ENCODE data around the gene ZSCAN21.
"Not testable (repeated sequence)": the region's sequence is repeated elsewhere in the genome, so short reads cannot be mapped to it uniquely, and the experiment has no call there.

ZSCAN21 gene

GRCh38 chr7:100011516-100011915 lies 38.1 kb upstream of the ZSCAN21 start:
- TF ChIP-seq CTCF (IDR thresholded peaks at IDR 0.05; ENCODE audit: insufficient read depth, low read depth, low read length, missing control alignments), result no peak

GRCh38 chr7:100012385-100013327 lies 36.9 kb upstream of the ZSCAN21 start:
- peak; percentile 81 for DNase-seq (ENCODE audit: low read depth)
- not testable (repeated sequence) for H3K4me3 ChIP-seq (ENCODE audit: low read length)

More at GRCh38 chr7:100011516-100011915, 38.1 kb upstream of the ZSCAN21 start:
- no peak for DNase-seq (ENCODE audit: low read depth)
- no peak overlapping the region for H3K4me3 ChIP-seq (ENCODE audit: low read length)

GRCh38 chr7:100013328-100013676 lies 36.3 kb upstream of the ZSCAN21 start:
- no peak overlapping the region for H3K4me3 ChIP-seq (ENCODE audit: low read length)
- peak; percentile 78 for DNase-seq (ENCODE audit: low read depth)
- TF ChIP-seq CTCF (IDR thresholded peaks at IDR 0.05; ENCODE audit: insufficient read depth, low read depth, low read length, missing control alignments), result no peak

GRCh38 chr7:100015232-100016214 lies 34.1 kb upstream of the ZSCAN21 start, which contains the start of gene ZKSCAN1:
Gene ZKSCAN1, plus strand, starts transcription at chr7:100015596. Its CDS starts 7,911 bp downstream, at chr7:100023507.
- peak within 1 kb of the TSS; percentile 98 for H3K4me3 ChIP-seq (ENCODE audit: low read length)
- no peak for TF ChIP-seq CTCF (IDR thresholded peaks at IDR 0.05; ENCODE audit: insufficient read depth, low read depth, low read length, missing control alignments)
- DNase-seq (ENCODE audit: low read depth), result peak; percentile 94

- peak overlapping the region; percentile 98 for H3K4me3 ChIP-seq (ENCODE audit: low read length)
- no peak for TF ChIP-seq CTCF (IDR thresholded peaks at IDR 0.05; ENCODE audit: insufficient read depth, low read depth, low read length, missing control alignments)
- DNase-seq (ENCODE audit: low read depth), result no peak
These were observed 33.2 kb upstream of the ZSCAN21 start for GRCh38 chr7:100016215-100016901.

GRCh38 chr7:100017300-100017699 lies 32.3 kb upstream of the ZSCAN21 start:
- no peak for DNase-seq (ENCODE audit: low read depth)
- H3K4me3 ChIP-seq (ENCODE audit: low read length), result peak overlapping the region; percentile 5
- TF ChIP-seq CTCF (IDR thresholded peaks at IDR 0.05; ENCODE audit: insufficient read depth, low read depth, low read length, missing control alignments), result no peak
